GM23338 (cell line): Measurements from ENCODE around the gene RAN.

Source experiments
- ETS1 ChIP-seq: IDR thresholded peaks from 2 replicates; pipeline ENCODE4 v1.6.1; 2016; ENCODE audit warnings: antibody characterized with exemption
- EZH2 ChIP-seq: fragments of 200-600 bp; sonication (generic); IDR thresholded peaks from one replicate; pipeline ENCODE4 v1.8.0; 2017; ENCODE audit warnings: antibody characterized with exemption, mild to moderate bottlenecking, low read depth; ENCODE audit not compliant: unreplicated experiment
- EZH2phosphoT487 ChIP-seq: fragments of 200-600 bp; sonication (generic); IDR thresholded peaks from one replicate; pipeline ENCODE4 v1.8.1; 2018; ENCODE audit warnings: antibody characterized with exemption; ENCODE audit not compliant: unreplicated experiment
- NANOG ChIP-seq: IDR thresholded peaks from 2 replicates; pipeline ENCODE4 v1.6.1; 2016; ENCODE audit warnings: antibody characterized with exemption, borderline replicate concordance
- POLR2AphosphoS5 ChIP-seq: IDR thresholded peaks from 2 replicates; pipeline ENCODE4 v1.6.1; 2016; ENCODE audit warnings: antibody characterized with exemption, low read depth
- STAT1 ChIP-seq: IDR thresholded peaks from one replicate; pipeline ENCODE4 v1.6.1; 2016; ENCODE audit warnings: antibody characterized with exemption; ENCODE audit not compliant: unreplicated experiment
- ZNF331 ChIP-seq: fragments of 250-450 bp; sonication (Bioruptor Pico); IDR thresholded peaks from 2 replicates; pipeline ENCODE4 v1.5.0; 2020; ENCODE audit warnings: low read depth, mild to moderate bottlenecking, moderate library complexity
- ZNF462 ChIP-seq: fragments of 250-450 bp; sonication (Bioruptor Pico); IDR thresholded peaks from 2 replicates; pipeline ENCODE4 v1.5.0; 2020; ENCODE audit warnings: mild to moderate bottlenecking, moderate library complexity
- TF ChIP-seq, protein P1 (sequence below), 2 experiments: fragments of 200-600 bp in 1 of 2; sonication (generic) in 1 of 2; conservative IDR thresholded peaks; 2 replicates each; pipeline versions ENCODE4 v1.5.1 to v1.6.1; 2016 to 2017; ENCODE audit warnings: antibody characterized with exemption in 2 of 2, low read depth in 2 of 2, mild to moderate bottlenecking in 2 of 2, moderate library complexity in 1 of 2
- TF ChIP-seq, protein P2 (sequence below): IDR thresholded peaks from one replicate; pipeline ENCODE4 v1.6.1; 2018; ENCODE audit warnings: antibody characterized with exemption; ENCODE audit not compliant: unreplicated experiment

DNA sequence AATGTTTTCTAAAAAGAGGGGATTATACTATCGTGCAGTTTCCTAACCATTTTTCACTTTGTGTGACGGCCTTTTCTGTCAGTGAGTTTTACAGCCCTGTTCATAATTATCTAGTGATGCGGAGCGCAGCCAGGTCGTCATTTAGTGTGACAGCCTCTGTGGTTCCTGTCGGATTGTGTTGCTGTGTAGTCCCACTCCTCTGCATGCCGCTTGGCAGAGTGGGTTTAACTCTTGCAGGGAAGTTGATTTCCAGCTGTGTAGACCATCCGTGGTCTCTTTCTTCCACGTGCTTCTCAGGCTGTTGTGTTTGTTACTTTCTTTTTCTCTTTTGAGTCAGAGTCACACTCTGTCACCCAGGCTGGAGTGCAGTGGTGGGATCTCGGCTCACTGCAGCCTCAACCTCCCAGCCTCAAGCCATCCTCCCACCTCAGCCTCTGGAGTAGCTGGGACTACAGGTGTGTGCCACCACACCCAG, 8.6 kb downstream of the RAN start:
- TF ChIP-seq, protein P1, sequence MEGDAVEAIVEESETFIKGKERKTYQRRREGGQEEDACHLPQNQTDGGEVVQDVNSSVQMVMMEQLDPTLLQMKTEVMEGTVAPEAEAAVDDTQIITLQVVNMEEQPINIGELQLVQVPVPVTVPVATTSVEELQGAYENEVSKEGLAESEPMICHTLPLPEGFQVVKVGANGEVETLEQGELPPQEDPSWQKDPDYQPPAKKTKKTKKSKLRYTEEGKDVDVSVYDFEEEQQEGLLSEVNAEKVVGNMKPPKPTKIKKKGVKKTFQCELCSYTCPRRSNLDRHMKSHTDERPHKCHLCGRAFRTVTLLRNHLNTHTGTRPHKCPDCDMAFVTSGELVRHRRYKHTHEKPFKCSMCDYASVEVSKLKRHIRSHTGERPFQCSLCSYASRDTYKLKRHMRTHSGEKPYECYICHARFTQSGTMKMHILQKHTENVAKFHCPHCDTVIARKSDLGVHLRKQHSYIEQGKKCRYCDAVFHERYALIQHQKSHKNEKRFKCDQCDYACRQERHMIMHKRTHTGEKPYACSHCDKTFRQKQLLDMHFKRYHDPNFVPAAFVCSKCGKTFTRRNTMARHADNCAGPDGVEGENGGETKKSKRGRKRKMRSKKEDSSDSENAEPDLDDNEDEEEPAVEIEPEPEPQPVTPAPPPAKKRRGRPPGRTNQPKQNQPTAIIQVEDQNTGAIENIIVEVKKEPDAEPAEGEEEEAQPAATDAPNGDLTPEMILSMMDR (conservative IDR thresholded peaks at IDR 0.05; ENCODE audit: low read depth in 2 of 2), result no peak
- TF ChIP-seq EZH2 (no peak), ZNF331 (CRISPR knock-in tag) (no peak), POLR2AphosphoS5 (no peak), ETS1 (no peak), STAT1 (no peak), EZH2phosphoT487 (no peak), NANOG (no peak), ZNF462 (CRISPR knock-in tag) (no peak)
- TF ChIP-seq, protein P2, sequence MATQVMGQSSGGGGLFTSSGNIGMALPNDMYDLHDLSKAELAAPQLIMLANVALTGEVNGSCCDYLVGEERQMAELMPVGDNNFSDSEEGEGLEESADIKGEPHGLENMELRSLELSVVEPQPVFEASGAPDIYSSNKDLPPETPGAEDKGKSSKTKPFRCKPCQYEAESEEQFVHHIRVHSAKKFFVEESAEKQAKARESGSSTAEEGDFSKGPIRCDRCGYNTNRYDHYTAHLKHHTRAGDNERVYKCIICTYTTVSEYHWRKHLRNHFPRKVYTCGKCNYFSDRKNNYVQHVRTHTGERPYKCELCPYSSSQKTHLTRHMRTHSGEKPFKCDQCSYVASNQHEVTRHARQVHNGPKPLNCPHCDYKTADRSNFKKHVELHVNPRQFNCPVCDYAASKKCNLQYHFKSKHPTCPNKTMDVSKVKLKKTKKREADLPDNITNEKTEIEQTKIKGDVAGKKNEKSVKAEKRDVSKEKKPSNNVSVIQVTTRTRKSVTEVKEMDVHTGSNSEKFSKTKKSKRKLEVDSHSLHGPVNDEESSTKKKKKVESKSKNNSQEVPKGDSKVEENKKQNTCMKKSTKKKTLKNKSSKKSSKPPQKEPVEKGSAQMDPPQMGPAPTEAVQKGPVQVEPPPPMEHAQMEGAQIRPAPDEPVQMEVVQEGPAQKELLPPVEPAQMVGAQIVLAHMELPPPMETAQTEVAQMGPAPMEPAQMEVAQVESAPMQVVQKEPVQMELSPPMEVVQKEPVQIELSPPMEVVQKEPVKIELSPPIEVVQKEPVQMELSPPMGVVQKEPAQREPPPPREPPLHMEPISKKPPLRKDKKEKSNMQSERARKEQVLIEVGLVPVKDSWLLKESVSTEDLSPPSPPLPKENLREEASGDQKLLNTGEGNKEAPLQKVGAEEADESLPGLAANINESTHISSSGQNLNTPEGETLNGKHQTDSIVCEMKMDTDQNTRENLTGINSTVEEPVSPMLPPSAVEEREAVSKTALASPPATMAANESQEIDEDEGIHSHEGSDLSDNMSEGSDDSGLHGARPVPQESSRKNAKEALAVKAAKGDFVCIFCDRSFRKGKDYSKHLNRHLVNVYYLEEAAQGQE, result no peak
